Cardiac muscle cell (in vitro differentiated cells and primary cell): Measurements from ENCODE around the gene APP. TPM values are rescaled to one million over a fixed set of nuclear protein-coding genes. Genes with fewer than 3 reads are reported as not detected.

Experiments used
- DNase-seq, 2 donors: peaks; one replicate each; pipeline versions ENCODE4 v3.0.0 to v3.0.0-alpha.2; 2010 to 2017; ENCODE audit warnings: low read depth in 1 of 2, low spot score in 1 of 2
- H3K27ac ChIP-seq: fragments of 200-600 bp; sonication (generic); 2 replicates; pipeline ENCODE4 v1.5.1; 2016
- H3K27me3 ChIP-seq: fragments of 200-600 bp; sonication (generic); 2 replicates; pipeline ENCODE4 v1.6.0; 2016; ENCODE audit warnings: control low read depth
- H3K36me3 ChIP-seq: fragments of 200-600 bp; sonication (generic); 2 replicates; pipeline ENCODE4 v1.5.1; 2016; ENCODE audit warnings: control low read depth
- H3K4me1 ChIP-seq: fragments of 200-600 bp; sonication (generic); 2 replicates; pipeline ENCODE4 v1.8.1; 2017; ENCODE audit warnings: low read depth, mild to moderate bottlenecking, mixed run types
- H3K4me3 ChIP-seq: fragments of 200-600 bp; sonication (generic); 2 replicates; pipeline ENCODE4 v1.5.1; 2016; ENCODE audit warnings: mild to moderate bottlenecking
- H3K9me3 ChIP-seq: fragments of 200-600 bp; sonication (generic); 2 replicates; pipeline ENCODE4 v1.5.1; 2017; ENCODE audit warnings: low read depth, mild to moderate bottlenecking, control low read depth
- polyA plus RNA-seq: library from polyadenylated mRNA; unstranded; fragments of >200 nt; fragmentation: Nextera tagmentation; extraction: Ambion mirVana; gene quantifications from 2 replicates; pipeline ENCODE4 v1.2.1, GENCODE V29; 2016
- total RNA-seq: library from RNA; depleted of rRNA; stranded (reverse); fragments of >200 nt; gene quantifications from 2 replicates; pipeline ENCODE4 v1.2.3, GENCODE V29; 2016
- TF ChIP-seq, protein P1 (sequence below): IDR thresholded peaks from 2 replicates; pipeline ENCODE4 v1.5.1; 2012; ENCODE audit warnings: low read depth, mild to moderate bottlenecking, low read length

APP gene
- total and polyA plus RNA-seq, 2 experiments from 2014 or later: 31.8 to 359 TPM

DNA sequence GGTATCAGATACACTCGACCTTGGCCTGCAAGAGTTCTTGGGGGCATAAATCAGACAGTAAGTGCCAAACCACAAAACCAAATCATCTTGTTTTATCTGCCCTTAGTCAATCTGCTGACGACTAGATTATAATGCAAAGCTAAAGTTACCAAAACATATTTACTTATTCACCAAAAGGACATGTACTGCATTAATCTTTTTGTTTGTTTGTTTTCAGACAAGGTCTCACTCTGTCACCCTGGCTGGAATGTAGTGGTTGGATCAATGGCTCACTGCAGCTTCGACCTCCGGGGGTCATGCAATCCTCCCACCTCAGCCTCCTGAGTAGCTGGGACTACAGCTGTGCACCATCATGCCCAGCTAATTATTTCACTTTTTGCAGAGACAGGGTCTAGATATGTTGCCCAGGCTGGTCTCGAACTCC is 114.7 kb downstream of the APP start:
- DNase-seq: no peak
- H3K27ac ChIP-seq: no peak overlapping the region
- peaks cover 4% of the 10 kb centered on the region for H3K36me3 ChIP-seq
- no peaks in the 10 kb centered on the region for H3K9me3 ChIP-seq
- no peaks in the 10 kb centered on the region for H3K27me3 ChIP-seq
- H3K4me3 ChIP-seq: no peak overlapping the region
- TF ChIP-seq, protein P1, sequence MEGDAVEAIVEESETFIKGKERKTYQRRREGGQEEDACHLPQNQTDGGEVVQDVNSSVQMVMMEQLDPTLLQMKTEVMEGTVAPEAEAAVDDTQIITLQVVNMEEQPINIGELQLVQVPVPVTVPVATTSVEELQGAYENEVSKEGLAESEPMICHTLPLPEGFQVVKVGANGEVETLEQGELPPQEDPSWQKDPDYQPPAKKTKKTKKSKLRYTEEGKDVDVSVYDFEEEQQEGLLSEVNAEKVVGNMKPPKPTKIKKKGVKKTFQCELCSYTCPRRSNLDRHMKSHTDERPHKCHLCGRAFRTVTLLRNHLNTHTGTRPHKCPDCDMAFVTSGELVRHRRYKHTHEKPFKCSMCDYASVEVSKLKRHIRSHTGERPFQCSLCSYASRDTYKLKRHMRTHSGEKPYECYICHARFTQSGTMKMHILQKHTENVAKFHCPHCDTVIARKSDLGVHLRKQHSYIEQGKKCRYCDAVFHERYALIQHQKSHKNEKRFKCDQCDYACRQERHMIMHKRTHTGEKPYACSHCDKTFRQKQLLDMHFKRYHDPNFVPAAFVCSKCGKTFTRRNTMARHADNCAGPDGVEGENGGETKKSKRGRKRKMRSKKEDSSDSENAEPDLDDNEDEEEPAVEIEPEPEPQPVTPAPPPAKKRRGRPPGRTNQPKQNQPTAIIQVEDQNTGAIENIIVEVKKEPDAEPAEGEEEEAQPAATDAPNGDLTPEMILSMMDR: no peak
- H3K4me1 ChIP-seq: no peaks in the 10 kb centered on the region

DNA sequence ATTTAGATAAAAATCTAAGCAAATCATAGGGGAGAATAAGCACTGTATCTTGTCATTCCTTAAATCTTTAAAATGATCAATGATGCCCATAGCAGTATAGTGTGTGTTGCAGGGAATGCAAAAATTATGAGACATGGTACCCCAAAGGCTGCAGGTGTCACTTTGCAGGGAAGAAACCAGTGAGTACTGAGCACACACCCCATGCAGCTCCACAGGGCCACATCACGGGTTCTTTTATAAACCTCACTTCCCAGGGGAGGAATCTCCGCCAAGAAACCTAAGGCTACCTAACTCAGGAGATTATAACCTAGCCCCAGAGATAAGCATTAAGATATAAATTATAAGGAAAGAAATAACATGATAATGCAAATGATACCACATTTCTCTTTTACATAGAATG is 115.6 kb downstream of the APP start:
- no peak overlapping the region for H3K4me3 ChIP-seq
- no peak for DNase-seq
- H3K9me3 ChIP-seq: no peaks in the 10 kb centered on the region
- H3K27me3 ChIP-seq: no peaks in the 10 kb centered on the region
- TF ChIP-seq, protein P1: no peak
- peaks cover 9% of the 10 kb centered on the region for H3K36me3 ChIP-seq
- H3K4me1 ChIP-seq: no peaks in the 10 kb centered on the region
- no peak overlapping the region for H3K27ac ChIP-seq

DNA sequence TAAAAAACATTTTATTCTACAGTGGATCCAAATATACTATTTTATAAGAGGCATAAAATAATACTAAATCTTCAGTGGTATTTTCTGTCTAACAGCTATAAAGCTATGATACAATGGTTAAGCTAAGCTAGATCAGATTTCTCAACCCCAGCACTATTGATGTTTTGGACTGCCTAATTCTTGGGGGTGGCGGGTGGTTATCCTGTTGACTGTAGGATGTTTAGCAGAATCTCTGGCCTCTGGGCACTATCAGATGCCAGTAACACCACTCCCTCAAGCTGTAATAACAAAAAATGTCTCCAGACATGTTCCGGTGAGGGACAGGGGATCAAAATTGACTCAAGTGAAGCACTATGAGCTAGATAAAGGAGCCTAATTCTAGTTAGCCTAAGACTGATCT is 118.5 kb downstream of the APP start:
- no peak overlapping the region for H3K27ac ChIP-seq
- peaks cover 19% of the 10 kb centered on the region for H3K36me3 ChIP-seq
- no peak for DNase-seq
- H3K27me3 ChIP-seq: no peaks in the 10 kb centered on the region
- no peaks in the 10 kb centered on the region for H3K4me1 ChIP-seq
- TF ChIP-seq, protein P1: no peak
- no peak overlapping the region for H3K4me3 ChIP-seq
- H3K9me3 ChIP-seq: no peaks in the 10 kb centered on the region

DNA sequence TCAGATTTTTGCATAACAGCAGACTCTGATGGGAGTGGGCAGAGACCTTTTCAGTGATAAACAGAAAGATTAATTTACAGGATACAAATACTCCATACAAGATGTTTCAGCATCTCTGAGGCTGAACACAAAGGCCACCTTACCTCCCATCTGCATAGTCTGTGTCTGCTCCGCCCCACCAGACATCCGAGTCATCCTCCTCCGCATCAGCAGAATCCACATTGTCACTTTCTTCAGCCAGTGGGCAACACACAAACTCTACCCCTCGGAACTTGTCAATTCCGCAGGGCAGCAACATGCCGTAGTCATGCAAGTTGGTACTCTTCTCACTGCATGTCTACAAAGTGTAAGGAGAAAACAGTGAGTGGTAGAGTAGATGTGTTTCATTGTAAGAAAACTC is 119.7 kb downstream of the APP start:
- H3K27ac ChIP-seq: no peak overlapping the region
- TF ChIP-seq, protein P1: no peak
- DNase-seq: no peak
- H3K27me3 ChIP-seq: no peaks in the 10 kb centered on the region
- no peaks in the 10 kb centered on the region for H3K9me3 ChIP-seq
- H3K36me3 ChIP-seq: peaks cover 20% of the 10 kb centered on the region
- no peak overlapping the region for H3K4me3 ChIP-seq
- H3K4me1 ChIP-seq: no peaks in the 10 kb centered on the region

DNA sequence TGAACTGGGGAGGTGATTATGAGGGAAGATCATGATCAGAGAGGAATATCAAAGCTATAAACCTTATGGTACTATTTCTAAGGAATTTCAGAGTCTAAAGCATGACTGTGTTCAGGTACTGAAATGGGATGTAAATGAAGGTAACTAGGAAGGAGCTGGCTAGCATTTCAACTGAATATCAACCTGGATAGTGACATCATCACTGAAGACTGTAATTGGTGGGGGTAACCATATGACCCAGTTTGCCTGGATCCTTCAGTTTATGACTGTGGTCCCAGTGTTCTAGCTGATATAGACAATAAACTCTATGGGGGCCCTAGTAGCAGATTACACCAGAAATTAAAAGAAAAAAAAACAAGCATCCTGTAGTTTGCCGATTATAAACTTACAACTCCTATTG is 120.8 kb downstream of the APP start:
- Histone ChIP-seq H3K36me3 (peaks cover 20% of the 10 kb centered on the region), H3K27ac (no peak overlapping the region), H3K4me3 (no peak overlapping the region), H3K9me3 (no peaks in the 10 kb centered on the region), H3K27me3 (no peaks in the 10 kb centered on the region), H3K4me1 (no peaks in the 10 kb centered on the region)
- no peak for DNase-seq
- TF ChIP-seq, protein P1: no peak
